Measurements from ENCODE around the gene GRAMD1B.

GRCh38 chr11:123469586-123469985, 39.5 kb downstream of the GRAMD1B start:
- TF ChIP-seq POLR2A (IDR thresholded peaks at IDR 0.05): no peak
- no peak for TF ChIP-seq CTCF (IDR thresholded peaks at IDR 0.05)
